Middle frontal gyrus (tissue), 1 donor: ENCODE results near the gene GUCD1.
A peak's percentile ranks its signal among the peaks of the same experiment; 100 is the strongest.
"Not testable (repeated sequence)": the region's sequence is repeated elsewhere in the genome, so short reads cannot be mapped to it uniquely, and the experiment has no call there.

Experiments used
- DNase-seq: peaks from one replicate; pipeline ENCODE4 v3.0.0-alpha.2; 2015; ENCODE audit warnings: low spot score; ENCODE audit errors: extremely low spot score

Gene GUCD1

DNA sequence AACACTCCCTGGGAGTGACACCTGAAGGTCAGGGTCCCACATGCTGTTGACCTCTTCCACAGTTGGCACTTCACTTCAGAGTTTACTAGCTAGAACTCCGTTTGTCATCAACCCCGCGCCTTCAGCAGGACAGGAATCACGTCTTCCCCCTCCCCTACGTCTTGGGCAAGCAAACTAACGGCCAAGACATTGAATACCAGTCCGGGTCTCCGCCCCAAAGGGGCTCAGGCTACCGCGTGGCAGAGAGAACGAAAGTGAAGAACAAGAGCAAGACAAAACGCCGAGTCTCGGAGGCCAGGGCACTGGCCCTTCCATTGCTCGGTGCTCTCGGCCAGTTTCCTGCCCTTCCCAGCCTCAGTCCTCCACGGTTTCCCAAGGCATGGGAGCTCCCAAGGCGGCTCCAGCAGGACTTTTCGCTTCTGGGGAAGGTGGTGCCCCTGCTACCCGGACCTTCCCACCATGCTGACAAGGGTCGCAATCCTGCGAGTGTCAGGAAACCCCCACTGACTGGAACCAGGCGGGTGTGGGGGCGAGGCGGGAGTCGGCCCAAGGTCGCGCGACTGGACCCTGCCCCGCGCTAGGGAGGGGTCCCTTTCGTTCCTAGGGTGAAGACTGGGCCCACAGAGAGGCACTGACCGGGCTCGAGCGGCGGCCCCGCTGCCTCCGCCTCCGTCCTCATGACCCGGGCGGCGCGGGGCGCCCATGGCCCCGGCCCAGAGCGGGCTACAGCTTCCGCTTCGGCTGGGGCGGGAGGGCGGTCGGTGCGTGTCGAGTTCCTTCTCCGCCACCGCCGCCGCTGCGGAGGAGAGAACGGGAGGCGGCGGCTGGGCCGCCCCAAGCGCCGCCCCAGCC lies at the start of gene GUCD1:
Gene GUCD1 (minus strand): TSS at position 826 of the 852 bp plus-strand sequence. CDS start 147 bp downstream, at position 679.
- no peak for DNase-seq

DNA sequence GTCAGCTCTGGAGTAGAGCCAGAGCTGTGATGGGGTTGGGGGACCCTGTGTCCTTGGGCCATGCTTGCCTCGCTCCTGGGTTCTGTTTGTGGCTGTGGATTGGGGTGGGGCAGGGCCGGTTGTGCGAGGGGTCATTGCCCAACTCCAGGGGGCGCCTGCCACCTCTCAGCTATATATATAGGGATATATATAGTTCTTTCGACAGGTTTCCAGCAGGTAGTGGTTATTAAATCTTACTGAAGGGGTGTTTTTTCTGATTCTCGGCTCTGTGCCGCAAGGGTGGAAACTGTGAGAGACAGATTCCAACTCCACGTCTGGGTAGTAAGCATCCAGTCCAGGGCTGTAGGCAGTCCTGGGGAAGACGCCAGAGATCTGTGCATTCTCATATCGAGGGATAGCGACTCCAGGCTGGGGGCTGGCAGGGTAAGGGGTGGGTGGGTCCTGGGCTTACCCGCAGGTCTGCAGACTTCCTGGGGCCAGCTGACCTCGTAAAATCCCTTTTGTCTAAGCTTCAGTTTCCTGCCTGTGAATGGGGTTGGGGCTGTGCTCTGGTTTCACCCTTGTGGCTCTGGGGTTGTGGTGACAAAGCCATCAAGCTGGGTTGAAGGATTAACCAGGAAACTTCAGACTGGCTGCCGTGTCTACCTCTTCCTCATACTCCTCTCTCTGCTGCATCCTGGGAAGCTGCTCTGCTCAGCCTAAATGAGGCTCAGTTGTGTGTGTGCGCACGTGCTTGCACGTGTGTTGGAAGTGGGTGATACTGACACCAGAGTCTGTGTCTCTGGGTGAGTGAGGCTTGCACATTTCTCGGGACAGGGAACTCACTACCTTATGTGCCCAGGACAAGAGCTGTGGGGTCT lies 49.1 kb upstream of the GUCD1 start:
- DNase-seq = not testable (repeated sequence)

DNA sequence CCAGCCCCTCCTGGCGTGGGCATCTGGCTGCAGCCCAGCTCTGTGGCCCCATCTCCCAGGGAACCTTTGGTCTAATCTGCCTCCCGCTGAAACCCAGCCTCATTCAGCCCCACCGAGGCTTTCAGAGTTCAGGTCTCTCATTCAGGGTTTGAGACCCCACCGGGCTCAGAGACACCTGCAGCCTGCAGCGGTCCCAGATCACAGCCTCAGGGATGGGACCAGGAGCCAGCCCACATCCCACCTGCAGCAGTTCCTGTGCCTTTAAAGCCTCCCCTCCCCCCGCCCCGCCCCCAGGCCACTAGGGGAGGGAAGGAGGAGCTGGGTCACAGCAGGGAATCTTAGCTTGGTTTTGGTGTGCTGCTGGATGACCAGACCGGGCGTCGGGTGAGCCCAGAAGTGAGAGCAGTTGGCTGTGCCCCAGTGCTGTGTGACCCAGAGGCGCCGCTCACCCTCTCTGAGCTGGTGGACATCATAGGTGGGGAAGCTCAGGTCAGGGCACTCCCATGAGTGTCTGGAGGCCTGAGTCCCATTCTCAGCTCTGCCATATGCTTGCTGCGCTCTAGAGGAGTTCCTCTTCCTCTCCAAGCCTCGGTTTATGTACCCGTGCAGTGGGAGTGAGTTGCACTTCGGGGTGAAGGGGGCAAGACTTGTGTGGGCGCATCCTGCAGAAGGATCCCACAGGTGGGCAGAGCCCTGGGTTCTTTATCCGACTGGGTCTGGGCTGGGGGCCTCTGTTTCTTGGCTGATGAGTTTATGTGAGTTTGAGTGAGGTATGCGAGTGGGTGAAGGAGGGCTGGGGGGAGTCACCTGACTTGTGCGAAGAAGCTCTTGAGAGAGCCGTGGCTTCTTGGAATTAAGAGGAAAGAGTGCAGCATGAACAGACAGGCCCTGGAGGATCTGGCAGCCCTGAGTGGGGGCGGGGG lies 48.2 kb upstream of the GUCD1 start, which contains the start of gene GGT1:
Gene GGT1 (plus strand): TSS at position 347 of the 923 bp plus-strand sequence. CDS start 7,889 bp downstream, outside the sequence.
- DNase-seq = not testable (repeated sequence)

DNA sequence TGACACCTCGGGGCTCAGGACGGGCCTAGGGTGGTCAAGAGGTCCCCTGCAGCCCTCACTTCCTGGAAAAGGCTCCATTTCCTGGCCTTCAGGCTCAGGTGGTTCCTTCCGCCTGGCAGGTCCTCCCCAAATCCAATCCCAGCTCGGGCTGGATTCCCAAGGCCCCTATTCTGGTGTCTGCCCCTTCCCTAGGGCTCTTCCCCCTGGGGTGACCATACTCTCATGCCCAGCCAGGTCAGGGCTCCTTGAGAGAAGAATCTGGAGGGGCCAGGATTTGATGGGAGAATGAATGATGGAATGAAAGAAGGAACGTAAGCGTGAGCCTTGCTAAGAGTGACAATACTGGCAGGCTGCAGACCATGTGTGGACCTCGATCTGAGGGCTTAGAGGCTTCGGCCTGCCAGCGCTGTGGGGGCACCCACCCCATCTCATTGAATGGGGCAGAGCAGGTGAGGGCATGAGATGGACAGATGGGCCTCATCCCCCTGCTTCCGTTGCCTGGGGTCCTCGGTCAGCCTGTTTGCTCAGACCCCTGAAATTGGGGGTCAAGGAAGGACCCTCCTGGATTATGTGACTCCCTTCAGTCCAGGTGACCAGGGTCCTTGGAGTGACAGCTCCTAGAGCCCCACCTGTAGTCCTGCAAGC lies 47.3 kb upstream of the GUCD1 start:
- not testable (repeated sequence) for DNase-seq

DNA sequence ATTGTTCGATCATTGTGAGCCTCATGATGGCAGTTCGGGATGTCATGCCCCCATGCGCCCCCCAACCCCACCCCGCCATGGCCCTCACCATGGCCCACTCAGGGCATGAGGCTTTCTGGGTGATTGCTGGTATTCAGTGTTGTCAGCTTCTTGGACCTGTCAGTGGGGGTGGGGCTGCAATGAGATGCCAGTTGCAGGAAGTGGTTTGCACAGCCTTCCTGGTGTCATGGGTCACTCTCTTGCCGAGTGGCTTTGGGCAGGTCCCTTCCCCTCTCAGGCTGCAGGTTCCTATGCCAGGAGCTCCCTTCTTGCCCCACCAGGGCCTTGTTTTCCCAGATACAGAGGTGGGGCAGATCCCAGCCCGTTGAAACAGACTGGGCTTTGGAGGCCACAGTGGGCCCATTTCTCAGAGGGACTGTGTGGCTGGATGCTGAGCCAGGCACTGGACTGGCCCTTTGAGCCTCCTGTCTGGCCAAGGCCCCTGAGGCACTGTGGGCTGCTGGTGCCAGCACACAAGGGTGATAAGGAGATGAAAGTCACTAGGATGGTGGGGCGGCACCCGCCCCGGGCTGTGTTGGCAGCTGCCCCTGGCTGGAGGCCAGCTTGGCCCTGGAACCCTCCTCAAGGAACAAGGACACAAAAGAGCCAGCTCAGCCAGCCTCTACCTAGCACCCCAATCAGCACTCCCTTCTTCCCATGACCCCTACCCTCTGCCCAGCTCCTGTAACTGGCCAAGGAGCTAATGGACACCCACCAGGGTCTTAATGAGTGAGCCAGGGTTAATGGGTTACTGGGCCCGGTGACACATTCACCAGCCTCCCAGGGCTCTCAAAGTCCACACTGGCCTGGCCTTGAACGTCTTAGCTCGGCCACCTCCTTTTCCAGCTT lies 46.5 kb upstream of the GUCD1 start:
- no peak for DNase-seq

DNA sequence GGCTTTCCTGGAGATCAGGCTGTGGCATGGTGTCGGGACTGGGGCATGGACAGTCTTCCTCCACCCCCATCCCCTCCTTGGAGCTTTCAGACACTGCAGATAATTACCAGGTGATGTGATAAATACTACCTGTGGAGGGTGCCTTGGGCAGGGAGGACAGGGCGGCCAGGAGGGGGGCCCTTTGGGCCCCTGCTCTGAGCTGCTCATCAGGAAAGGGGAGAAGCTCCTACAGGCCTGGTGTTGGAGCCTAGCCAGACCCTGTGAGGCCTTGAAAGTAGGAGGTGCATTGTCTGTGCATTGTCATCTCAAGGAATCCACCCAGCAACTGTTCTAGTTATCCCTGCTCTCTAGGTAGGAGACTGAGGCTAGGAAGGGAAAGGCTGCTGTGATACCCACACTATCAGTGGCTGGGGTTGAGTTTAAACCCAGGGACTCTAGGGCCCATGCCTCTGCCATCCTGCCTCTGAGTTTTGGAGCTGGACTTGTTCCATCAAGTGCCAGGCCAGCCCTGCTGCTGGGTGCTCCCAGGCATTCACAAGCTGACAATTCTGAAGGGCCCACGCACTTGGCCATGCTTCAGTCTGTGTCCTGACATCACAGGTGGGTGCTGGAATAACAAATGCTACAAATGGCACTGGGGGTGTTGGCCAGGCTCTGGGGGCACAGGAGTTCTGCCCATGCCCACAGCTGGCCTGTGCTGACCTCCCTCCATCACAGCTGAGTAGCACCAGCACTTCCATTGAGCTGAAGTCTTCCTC lies 45.2 kb upstream of the GUCD1 start:
- not testable (repeated sequence) for DNase-seq

DNA sequence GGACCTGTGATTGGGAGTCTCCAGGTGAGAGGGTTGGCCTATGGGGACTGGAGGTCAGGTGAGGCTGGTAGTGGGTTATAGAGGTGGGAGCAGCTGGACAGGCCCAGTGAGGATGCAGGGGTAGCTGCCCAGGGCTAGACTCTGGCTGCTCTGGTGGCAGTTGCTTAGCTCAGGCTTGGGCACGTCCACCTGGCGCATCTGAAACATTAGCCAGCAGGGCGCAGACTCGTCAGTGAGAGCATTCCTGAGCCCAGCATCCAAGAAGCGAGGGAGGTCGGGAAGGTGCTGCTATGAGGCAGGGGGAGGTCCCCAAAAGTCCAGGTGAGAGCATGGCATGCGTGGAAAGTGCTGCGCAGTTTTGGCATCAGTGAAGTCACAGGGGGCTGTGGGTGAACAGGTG lies 44.6 kb upstream of the GUCD1 start:
- DNase-seq = no peak

DNA sequence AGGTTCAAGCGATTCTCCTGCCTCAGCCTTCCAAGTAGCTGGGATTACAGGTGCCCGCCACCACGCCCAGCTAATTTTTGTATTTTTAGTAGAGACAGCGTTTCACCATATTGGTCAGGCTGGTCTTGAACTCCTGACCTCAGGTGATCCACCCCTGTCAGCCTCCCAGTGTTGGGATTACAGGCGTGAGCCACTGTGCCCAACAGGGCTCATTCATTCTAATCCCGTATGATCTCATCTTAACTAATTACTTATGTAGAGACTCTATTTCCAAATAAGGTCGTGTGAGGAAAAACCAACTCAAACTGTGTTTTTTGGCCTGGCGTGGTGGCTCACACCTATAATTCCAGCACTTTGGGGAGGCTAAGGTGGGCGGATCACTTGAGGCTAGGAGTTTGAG lies 42.1 kb upstream of the GUCD1 start:
- DNase-seq = not testable (repeated sequence)

DNA sequence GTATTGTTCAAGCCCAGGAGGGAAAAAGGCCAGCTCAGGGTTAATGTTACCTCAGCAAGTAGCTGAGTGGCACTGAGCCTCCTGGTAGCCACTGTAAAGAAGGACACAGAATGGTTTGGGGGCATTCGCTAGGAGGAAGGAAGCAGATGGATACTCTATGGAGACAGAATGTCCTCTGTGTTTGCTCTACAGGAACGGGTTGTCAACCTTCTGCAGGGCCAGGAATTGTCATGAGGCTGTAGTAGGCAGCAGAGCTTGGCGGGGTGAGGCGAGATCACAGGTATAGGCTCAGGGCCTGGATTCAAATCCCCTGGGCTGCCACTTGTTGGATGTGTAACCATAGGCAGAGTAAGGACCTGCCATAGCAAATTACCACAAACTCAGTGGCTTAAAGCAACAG lies 40.9 kb upstream of the GUCD1 start:
- no peak for DNase-seq

DNA sequence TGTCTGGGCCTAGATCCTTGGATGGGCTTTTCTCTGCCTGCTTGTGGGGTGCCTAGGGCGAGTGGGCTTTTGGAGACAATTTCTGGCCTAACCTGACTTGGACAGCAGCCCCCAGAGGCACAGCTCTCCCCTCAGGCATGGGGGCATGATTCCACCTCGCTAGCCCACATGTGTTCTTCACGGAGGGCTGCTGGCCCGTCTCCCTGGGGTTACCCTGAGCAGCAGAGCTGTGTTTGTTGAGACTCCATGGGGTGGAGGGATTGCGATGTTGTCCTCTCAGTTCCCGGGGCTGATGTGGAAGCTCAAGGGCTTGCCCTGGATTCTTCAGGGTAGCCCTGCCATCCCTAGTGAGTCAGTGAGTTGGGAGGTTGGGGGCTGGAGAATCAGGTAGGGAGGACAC lies 40.3 kb upstream of the GUCD1 start:
- DNase-seq = no peak

DNA sequence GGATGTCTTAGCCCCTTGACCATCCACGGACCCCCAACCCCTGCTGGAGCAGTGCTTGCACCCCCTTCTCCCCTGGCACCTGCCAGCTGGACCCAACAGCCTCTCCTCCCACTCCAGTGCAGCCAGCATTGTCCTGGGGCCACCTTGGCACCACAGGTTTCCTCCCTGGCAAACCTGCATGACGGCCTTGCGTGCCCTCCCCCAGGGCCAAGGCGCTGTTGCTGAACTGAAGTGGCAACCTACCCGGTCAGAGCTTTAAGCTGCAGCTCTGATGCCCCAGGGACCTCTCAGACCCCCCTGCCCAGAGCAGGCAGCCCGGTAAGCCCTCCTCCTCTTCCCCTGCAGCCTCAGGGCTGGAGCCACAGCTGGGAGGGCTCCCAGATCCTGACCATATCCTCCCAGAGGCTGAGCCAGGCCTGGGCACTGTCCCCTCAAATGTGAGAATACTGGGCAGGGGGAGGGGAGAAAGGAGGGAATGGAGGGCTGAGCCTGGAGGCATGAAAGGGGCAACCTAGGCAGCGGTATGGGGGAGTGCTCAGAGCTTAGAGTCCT lies 39.7 kb upstream of the GUCD1 start:
- no peak for DNase-seq

DNA sequence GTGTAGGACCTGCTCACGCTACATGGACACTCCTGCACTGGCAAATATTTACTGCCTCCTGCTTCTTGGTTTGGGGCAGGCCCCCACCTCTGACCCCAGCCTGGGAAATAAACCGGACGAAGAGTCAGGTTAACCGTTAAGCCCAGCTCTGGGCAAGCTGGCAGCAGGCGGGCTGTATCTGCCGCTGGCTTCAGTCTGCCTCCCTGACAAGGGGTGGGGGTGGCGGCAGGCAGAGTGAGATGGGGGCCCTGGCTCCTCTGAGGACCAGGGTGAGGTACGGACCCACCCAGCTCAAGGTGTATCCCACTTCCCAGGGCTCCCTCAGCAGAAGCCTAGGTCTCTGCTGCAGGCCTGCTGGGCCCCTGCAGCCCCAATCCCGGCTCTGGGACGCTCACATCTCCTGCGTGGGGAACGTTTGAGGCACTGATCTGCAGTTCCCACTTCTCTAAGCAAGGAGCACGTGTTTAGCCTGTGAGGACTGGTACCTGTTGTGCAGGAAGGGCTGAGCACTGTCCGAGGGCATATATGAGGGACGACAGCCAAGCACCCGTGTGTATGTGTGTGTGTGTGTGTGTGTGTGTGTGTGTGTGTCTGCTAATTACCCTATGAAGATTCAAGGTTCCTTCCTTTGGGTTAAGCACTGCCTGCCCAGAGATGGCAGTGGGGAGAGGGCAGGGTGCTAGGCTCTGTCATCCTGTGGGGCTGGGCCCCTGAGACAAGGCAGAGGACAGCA lies 39.1 kb upstream of the GUCD1 start:
- no peak for DNase-seq

DNA sequence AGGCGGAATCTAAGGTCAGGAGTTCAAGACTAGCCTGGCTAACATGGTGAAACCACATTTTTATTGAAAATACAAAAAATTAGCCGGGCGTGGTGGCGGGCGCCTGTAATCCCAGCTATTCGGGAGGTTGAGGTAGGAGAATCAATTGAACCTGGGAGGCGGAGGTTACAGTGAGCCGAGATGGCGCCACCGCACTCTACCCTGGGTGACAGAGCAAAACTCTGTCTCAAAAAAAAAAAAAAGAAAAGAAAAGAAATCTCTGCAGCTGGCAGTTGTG lies 38.6 kb upstream of the GUCD1 start:
- not testable (repeated sequence) for DNase-seq

DNA sequence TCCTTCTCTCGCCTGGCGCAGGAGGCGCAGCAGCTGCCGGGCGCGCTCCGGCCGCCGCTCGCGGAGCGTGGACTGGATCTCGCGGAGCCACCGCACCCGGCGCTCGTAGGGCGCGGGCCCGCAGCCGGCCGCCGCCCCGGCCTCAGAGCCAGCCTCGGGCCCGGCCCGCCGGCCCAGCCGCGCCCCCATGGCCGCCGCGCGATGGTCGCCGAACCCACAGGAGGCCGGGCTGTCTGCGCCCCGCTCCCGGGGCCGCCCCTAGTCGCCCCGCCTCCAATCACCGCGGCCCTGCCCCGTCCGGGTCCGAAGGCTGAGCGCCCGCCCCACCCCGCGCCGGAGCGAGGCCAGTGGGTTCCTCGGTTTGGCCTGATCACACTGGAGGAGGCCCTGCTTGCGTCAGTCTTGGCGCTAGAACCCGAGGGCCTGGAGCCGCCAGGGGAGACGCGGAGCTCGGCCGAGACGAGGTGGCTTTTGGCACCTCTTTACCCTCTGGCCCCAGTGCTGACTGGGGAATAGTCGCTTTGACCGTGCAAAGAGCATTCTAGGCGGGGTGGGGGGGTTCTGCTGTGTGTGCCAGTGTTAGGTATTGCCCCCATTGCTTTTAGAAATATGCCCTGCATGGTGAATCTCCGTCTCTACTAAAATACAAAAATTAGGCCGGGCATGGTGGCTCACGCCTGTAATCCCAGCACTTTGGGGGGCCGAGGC lies 38.1 kb upstream of the GUCD1 start, which contains the start of gene LRRC75B:
Gene LRRC75B (minus strand): TSS at position 223 of the 708 bp plus-strand sequence. CDS start 34 bp downstream, at position 189.
- peak; percentile 45 for DNase-seq

DNA sequence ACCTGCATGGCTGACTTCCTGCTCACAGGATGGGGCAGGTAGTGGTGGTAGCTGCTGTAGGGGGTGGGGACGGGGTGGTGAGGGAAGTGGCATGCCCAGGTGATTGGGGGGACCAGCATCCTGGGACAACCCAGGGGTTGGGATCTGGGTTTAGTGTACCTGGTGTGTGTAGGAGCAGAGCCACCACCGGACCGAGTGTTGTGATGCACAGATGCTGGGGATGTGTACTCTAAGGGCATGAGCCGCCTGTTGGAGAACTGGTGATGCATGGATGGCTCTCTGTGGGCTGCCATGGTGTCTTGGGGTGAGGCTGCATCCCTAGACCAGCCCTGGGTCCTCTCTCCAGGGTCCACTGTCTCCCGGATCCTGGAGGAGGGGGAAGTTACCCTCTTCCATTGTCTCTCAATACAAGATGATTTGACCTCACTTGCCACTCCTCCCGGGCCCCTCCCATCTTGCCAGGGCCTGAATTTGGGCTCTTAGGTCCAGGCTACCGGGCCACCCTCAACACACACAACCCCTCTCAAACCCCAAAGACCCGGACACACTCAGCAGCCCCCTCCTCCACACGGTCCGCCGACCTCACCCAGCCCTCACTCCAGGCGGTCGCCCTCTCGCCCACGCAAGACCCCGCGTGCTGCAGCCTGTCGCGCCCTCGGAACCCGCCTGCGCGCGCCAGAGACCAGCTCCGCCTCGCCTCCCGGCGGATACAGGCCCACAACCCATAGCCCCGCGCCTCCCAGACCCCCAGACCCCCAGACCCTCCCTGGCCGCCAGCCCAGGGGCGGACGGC lies 37.3 kb upstream of the GUCD1 start:
- DNase-seq = no peak

DNA sequence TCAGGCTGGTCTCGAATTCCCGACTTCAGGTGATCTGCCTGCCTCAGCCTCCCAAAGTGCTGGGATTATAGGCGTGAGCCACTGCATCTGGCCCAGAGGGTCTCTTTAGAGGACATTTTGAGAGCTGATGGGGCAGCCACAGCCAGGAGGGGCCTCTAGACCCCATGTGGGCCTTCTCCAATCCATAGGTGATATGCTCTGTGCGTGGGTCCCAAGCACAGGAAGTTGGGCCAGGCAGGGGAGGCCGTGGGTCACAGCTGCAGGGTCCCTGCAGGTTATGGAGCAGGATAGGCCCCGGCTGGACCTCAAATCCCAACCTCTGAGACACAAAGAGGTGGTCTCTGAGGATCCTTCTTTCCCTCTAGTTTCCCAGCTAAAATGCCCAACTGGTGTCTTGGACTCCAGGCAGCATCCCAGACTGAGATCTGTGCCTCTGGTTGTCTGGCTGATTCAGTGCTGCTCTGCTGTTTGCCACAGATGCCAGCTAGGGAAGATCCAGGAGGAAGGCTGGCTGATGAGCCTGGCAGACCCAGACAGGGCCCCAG lies 36.4 kb upstream of the GUCD1 start:
- no peak for DNase-seq
